ENCODE results near the gene POU2F2. TPM values are rescaled to one million over a fixed set of nuclear protein-coding genes. Genes with fewer than 3 reads are reported as not detected.
A peak's percentile ranks its signal among the peaks of the same experiment; 100 is the strongest.

The POU2F2 gene
- total RNA-seq, 1 donor from 2014 or later, result 1.2 TPM

- DNase-seq, result no peak
- Histone ChIP-seq H3K27me3 (ENCODE audit: low read depth) (peaks cover 91% of the 10 kb centered on the region), H3K36me3 (no peaks in the 10 kb centered on the region), H3K27ac (replicated peaks) (no peak overlapping the region), H3K4me1 (peaks cover 16% of the 10 kb centered on the region), H3K9me3 (replicated peaks) (no peaks in the 10 kb centered on the region), H3K4me3 (peak overlapping the region; percentile 64)
- TF ChIP-seq CTCF (IDR thresholded peaks at IDR 0.05; ENCODE audit: borderline replicate concordance), result no peak
- intact Hi-C loops (cut with micrococcal nuclease), result no loop called here
Observed at GRCh38 chr19:42175952-42176648, 43.9 kb upstream of the POU2F2 start.

- intact Hi-C loops (cut with micrococcal nuclease), result no loop called here
- Histone ChIP-seq H3K27ac (replicated peaks) (no peak overlapping the region), H3K9me3 (replicated peaks) (no peaks in the 10 kb centered on the region), H3K27me3 (ENCODE audit: low read depth) (peaks cover 89% of the 10 kb centered on the region), H3K4me1 (peaks cover 16% of the 10 kb centered on the region), H3K4me3 (no peak overlapping the region), H3K36me3 (no peaks in the 10 kb centered on the region)
- TF ChIP-seq CTCF (IDR thresholded peaks at IDR 0.05; ENCODE audit: borderline replicate concordance), result no peak
- DNase-seq, result no peak
Observed at GRCh38 chr19:42174958-42175734, 42.9 kb upstream of the POU2F2 start.

- Histone ChIP-seq H3K9me3 (replicated peaks) (no peaks in the 10 kb centered on the region), H3K4me3 (no peak overlapping the region), H3K4me1 (peaks cover 16% of the 10 kb centered on the region), H3K27me3 (ENCODE audit: low read depth) (peaks cover 88% of the 10 kb centered on the region), H3K27ac (replicated peaks) (no peak overlapping the region), H3K36me3 (no peaks in the 10 kb centered on the region)
- no peak for TF ChIP-seq CTCF (IDR thresholded peaks at IDR 0.05; ENCODE audit: borderline replicate concordance)
- no peak for DNase-seq
- intact Hi-C loops (cut with micrococcal nuclease), result no loop called here
Observed at GRCh38 chr19:42174188-42174587, 41.9 kb upstream of the POU2F2 start.

GRCh38 chr19:42173695-42174094, 41.4 kb upstream of the POU2F2 start:
- intact Hi-C loops (cut with micrococcal nuclease), result no loop called here
- Histone ChIP-seq H3K27ac (replicated peaks) (no peak overlapping the region), H3K4me3 (no peak overlapping the region), H3K9me3 (replicated peaks) (no peaks in the 10 kb centered on the region), H3K27me3 (ENCODE audit: low read depth) (peaks cover 83% of the 10 kb centered on the region), H3K4me1 (peaks cover 16% of the 10 kb centered on the region), H3K36me3 (no peaks in the 10 kb centered on the region)
- TF ChIP-seq CTCF (IDR thresholded peaks at IDR 0.05; ENCODE audit: borderline replicate concordance), result no peak
- no peak for DNase-seq

GRCh38 chr19:42172261-42172660, 40.0 kb upstream of the POU2F2 start:
- no peak for DNase-seq
- H3K27me3 ChIP-seq (ENCODE audit: low read depth), result peaks cover 68% of the 10 kb centered on the region
- H3K4me3 ChIP-seq, result no peak overlapping the region
- H3K27ac ChIP-seq (replicated peaks), result no peak overlapping the region
- intact Hi-C loops (cut with micrococcal nuclease), result no loop called here
- no peak for TF ChIP-seq CTCF (IDR thresholded peaks at IDR 0.05; ENCODE audit: borderline replicate concordance)
- H3K9me3 ChIP-seq (replicated peaks), result no peaks in the 10 kb centered on the region
- H3K4me1 ChIP-seq, result peaks cover 14% of the 10 kb centered on the region
- no peaks in the 10 kb centered on the region for H3K36me3 ChIP-seq

Measured in left ventricle myocardium inferior (tissue), 1 donor.